ENCODE data around the gene PISD. TPM values are rescaled to one million over a fixed set of nuclear protein-coding genes. Genes with fewer than 3 reads are reported as not detected.

Gene PISD
- total RNA-seq, 1 experiment from 2014 or later = 46.4 TPM

GRCh38 chr22:31616315-31616980, 45.6 kb downstream of the PISD start:
- H2AFZ ChIP-seq = no peak overlapping the region
- H3K27me3 ChIP-seq (ENCODE audit: insufficient read depth, low read depth) = no peaks in the 10 kb centered on the region
- TF ChIP-seq EZH2 (IDR thresholded peaks at IDR 0.05; ENCODE audit: low read depth) (no peak), CTCF (conservative IDR thresholded peaks at IDR 0.05) (no peak)
- H3K36me3 ChIP-seq (ENCODE audit: low read depth) = no peaks in the 10 kb centered on the region
- no peaks in the 10 kb centered on the region for H3K4me1 ChIP-seq (replicated peaks; ENCODE audit: insufficient read depth)
- no peak for DNase-seq
- no peaks in the 10 kb centered on the region for H3K9me2 ChIP-seq (ENCODE audit: insufficient read depth)
- no peak overlapping the region for H3K4me2 ChIP-seq
- no peak overlapping the region for H3K4me3 ChIP-seq
- H4K20me1 ChIP-seq (ENCODE audit: insufficient read depth) = peaks cover 31% of the 10 kb centered on the region
- CTCF ChIA-PET = no interaction called here
- no peaks in the 10 kb centered on the region for H3K79me2 ChIP-seq (ENCODE audit: low read depth)
- POLR2A ChIA-PET (ENCODE audit: unreplicated experiment) = interaction anchor here (0.6 kb wide), 1 partner anchor 260 kb away, joined by 3 read pairs; no protein-coding TSS in a partner anchor
- no peak overlapping the region for H3K27ac ChIP-seq
- H3K9me3 ChIP-seq (ENCODE audit: insufficient read depth, low read depth) = no peaks in the 10 kb centered on the region
- intact Hi-C loops (cut with micrococcal nuclease; ENCODE audit: unreplicated experiment) = no loop called here
- peaks cover 25% of the 10 kb centered on the region; the same call in 1 of the 2 replicates for H3F3A ChIP-seq (ENCODE audit: insufficient read depth, low read depth)
- no TSS peak for BruUV-seq (replicated peaks)

GRCh38 chr22:31615940-31616314, 46.1 kb downstream of the PISD start:
- POLR2A ChIA-PET (ENCODE audit: unreplicated experiment) = no interaction called here
- Histone ChIP-seq H2AFZ (no peak overlapping the region), H3F3A (ENCODE audit: insufficient read depth, low read depth) (peaks cover 25% of the 10 kb centered on the region; the same call in 1 of the 2 replicates), H3K36me3 (ENCODE audit: low read depth) (no peaks in the 10 kb centered on the region), H3K9me3 (ENCODE audit: insufficient read depth, low read depth) (no peaks in the 10 kb centered on the region), H3K4me1 (replicated peaks; ENCODE audit: insufficient read depth) (no peaks in the 10 kb centered on the region), H3K9me2 (ENCODE audit: insufficient read depth) (no peaks in the 10 kb centered on the region), H3K4me2 (no peak overlapping the region), H3K27me3 (ENCODE audit: insufficient read depth, low read depth) (no peaks in the 10 kb centered on the region), H3K27ac (no peak overlapping the region), H4K20me1 (ENCODE audit: insufficient read depth) (peaks cover 26% of the 10 kb centered on the region), H3K4me3 (no peak overlapping the region), H3K79me2 (ENCODE audit: low read depth) (no peaks in the 10 kb centered on the region)
- BruUV-seq (replicated peaks) = no TSS peak
- DNase-seq = no peak
- intact Hi-C loops (cut with micrococcal nuclease; ENCODE audit: unreplicated experiment) = no loop called here
- CTCF ChIA-PET = no interaction called here
- TF ChIP-seq EZH2 (IDR thresholded peaks at IDR 0.05; ENCODE audit: low read depth) = no peak
- no peak for TF ChIP-seq CTCF (conservative IDR thresholded peaks at IDR 0.05)

- no peak overlapping the region for H3K27ac ChIP-seq
- no peak overlapping the region for H3K4me3 ChIP-seq
- DNase-seq = no peak
- H3K4me2 ChIP-seq = no peak overlapping the region
- H3K9me2 ChIP-seq (ENCODE audit: insufficient read depth) = no peaks in the 10 kb centered on the region
- BruUV-seq (replicated peaks) = no TSS peak
- ChIA-PET POLR2A (ENCODE audit: unreplicated experiment) (no interaction called here), CTCF (no interaction called here)
- no peaks in the 10 kb centered on the region for H3K4me1 ChIP-seq (replicated peaks; ENCODE audit: insufficient read depth)
- no peak overlapping the region for H2AFZ ChIP-seq
- no peaks in the 10 kb centered on the region for H3K27me3 ChIP-seq (ENCODE audit: insufficient read depth, low read depth)
- intact Hi-C loops (cut with micrococcal nuclease; ENCODE audit: unreplicated experiment) = no loop called here
- H3K36me3 ChIP-seq (ENCODE audit: low read depth) = no peaks in the 10 kb centered on the region
- H3K79me2 ChIP-seq (ENCODE audit: low read depth) = no peaks in the 10 kb centered on the region
- no peaks in the 10 kb centered on the region for H3K9me3 ChIP-seq (ENCODE audit: insufficient read depth, low read depth)
- TF ChIP-seq EZH2 (IDR thresholded peaks at IDR 0.05; ENCODE audit: low read depth) (no peak), CTCF (conservative IDR thresholded peaks at IDR 0.05) (no peak)
- peaks cover 22% of the 10 kb centered on the region for H4K20me1 ChIP-seq (ENCODE audit: insufficient read depth)
- H3F3A ChIP-seq (ENCODE audit: insufficient read depth, low read depth) = peaks cover 22% of the 10 kb centered on the region; the same call in 1 of the 2 replicates
Observed at GRCh38 chr22:31615491-31615860, 46.5 kb downstream of the PISD start.

All from PC-9 (cell line).